GM21786 (cell line): ENCODE results near the gene F11R.
"Not testable (repeated sequence)": the region's sequence is repeated elsewhere in the genome, so short reads cannot be mapped to it uniquely, and the experiment has no call there.

Experiments
- ATAC-seq: cut with Tn5 transposase; IDR thresholded peaks from one replicate; pipeline ENCODE4 v1.9.1; 2021; ENCODE audit not compliant: unreplicated experiment

F11R gene

DNA sequence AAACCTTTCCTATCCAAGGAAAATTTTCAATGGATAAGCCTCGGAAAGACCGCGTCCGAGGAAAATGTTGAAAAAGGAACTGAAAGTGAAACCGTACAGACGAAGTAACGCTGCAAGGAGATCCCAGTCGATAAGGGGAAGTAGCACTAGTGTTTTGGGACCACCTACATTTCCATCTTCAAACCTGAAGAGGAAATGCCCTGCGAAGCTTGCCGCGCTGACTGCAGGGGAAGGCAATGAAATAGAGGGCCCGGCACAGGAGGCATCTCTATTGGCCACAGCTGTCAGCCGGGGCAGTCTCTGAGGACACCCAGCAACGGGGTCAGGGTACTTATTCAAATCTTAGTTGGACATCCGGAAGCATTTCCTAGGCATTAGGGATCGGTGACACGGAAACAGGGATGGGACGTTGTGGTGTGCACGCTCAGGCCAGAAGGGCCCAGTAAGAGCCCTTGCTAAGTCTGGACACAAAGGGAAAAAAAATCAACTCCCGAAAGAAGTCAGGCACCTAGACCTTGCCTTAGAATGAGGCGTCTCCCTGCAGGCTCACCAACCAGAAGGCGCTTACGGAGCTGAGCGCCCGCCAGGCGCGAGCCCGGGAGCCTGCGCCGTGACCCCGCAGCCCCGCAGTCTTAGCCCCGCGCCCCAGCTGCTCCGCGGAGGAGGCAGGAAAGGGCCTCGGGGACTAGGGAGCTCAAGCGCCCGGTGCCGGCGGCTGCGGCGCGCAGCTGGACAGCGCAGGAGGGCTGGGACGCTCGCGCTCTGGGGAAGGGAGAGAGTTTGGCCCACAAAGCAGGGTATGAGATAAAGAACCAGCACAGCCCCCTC is 24.2 kb upstream of the F11R start:
- ATAC-seq: peak; percentile 39

DNA sequence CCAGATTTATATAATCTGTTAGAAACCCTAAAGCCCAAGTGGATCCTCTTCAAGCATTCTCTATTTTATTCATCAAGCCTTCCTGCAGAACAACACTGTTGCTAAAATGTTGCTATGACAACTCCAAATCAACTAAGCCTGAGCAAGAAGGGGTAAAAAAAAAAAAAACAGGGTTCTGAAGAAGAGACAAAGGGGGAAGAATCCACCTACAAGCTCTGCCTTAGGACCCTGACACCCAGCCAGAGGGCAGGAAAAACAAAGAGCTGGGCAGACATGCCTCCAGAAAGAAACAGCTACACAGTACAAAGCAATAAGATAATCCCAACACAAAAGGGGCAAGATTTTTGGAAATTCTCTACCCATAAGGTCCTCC is 23.6 kb upstream of the F11R start:
- no peak for ATAC-seq

DNA sequence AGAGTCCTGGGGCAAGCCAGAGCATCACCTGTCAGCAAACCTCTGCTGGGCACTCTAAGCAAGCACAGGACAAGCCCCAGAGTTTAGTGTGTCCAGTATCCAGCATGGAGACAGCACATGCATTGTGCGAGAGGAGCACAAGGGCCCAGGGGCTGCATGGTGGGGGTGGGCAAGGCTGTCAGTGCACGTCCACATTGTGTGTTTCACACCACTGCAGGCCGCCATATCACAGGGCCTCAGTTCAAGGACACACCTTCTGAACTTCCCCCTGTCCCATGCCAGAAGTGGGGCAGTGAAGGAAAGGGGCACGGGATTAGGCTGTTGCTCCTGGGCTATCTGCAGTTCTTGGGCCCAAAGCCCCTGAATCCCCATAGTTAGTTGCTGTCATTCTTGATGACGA is 18.6 kb upstream of the F11R start:
- ATAC-seq: no peak

DNA sequence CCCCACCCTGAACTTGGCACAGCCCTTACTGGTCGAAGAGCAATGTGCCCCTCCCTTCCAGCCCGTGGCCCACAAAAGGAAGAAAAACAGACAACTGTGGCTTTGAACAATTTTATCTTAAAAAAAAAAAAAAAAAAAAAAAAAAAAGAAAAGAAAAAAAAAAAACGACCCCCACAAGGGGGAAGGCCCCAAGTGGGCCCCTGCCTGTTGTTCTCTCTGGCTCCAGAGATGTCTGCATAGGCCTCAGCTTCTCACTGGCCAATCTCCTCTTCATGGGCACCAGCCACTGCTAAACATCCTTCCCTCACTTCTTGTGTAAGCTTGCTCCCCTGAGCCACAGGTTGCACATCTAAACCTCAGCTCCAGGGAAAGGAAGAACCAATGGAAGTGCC is 18.2 kb upstream of the F11R start:
- ATAC-seq: no peak

DNA sequence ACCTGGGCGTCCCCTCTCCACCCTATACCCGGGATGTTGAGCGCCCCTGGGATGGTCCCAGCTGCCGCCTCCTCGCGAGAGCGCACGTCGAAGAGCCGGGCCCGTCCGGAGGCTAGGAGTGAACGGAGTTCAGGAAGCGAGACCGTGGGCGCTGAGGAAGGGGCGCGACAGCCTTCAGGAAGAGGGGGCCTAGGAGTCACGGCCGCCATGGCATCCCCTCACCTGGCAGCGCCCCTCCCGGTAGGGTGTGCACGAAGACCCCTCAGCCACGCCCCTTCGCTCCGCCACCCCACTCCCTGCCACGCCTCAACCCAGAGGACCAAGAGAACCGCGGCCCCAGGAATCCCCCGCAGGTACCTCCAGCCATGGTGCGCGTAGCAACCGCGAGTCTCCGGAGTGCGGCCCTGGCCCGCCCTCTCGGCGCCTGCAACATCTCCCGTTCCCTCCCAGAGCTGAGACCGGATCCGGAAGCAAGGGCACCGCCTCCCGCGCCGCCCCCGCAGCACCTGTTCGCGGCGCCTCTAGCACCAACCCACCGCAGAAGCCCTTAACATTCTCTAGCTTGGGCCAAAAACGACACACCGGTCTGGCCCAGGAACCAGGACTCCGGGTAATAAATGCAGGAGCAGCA is 17.7 kb upstream of the F11R start, which contains the start of gene TSTD1:
TSTD1 (minus strand) TSS at position 442 of the 631 bp plus-strand sequence; CDS start at position 367, 75 bp downstream.
- peak; percentile 72 for ATAC-seq

DNA sequence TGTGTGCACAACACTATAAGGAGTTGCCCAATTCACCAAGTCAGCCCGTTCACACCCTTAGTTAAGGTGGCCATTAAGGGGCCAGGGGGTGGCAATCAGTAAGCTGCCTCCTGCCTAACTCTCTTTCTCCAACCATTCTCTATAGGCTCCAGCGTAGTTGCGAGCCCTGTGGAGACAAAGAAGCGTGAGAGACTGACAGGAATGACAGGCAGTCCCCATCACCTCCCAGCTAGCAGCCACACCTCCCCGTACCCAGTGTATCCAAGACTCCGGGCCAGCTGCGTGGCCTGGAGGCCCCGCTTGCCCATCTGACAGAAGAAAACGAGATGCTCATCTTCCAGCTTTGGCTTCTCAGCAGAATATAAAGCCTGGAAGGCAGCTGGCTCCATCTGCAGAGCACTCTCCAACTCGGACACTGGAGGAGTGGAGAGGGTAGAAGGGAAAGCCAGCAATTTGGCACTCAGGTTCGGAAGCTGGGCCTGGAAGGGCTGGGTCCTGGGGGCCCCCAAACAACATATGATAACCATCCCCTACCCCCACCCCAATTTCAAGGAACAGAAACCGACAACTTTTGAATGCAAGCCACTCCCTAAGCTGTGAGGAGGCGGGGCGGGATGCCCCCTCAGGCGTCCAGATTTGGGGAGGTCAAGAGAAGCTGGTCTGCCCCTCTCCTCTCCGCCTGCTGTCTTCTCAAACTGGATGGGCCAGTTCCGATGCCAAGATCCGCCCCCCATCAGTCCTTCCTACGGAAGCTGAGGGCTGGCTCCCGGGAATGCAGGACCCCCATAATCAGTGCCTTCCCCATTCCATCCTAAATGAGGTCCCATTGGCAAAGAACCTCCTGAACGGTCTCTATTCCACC is 16.9 kb upstream of the F11R start:
- no peak for ATAC-seq

DNA sequence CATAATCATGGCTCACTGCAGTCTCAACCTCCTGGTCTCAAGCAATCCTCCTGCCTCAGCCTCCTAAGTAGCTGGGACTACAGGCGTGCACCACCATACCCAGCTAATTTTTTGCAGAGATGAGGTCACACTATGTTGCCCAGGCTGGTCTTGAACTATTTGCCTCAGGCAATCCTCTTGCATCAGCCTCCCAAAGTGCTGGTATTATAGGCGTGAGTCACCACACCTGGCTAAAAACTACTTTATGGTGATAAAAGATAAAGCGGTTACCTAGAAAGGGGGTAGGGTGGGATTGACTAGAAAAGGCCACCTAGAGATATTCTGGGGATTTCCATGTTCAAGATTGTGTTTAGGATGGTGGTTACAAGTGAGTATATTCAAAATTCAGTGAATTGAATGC is 12.8 kb upstream of the F11R start:
- ATAC-seq: no peak

DNA sequence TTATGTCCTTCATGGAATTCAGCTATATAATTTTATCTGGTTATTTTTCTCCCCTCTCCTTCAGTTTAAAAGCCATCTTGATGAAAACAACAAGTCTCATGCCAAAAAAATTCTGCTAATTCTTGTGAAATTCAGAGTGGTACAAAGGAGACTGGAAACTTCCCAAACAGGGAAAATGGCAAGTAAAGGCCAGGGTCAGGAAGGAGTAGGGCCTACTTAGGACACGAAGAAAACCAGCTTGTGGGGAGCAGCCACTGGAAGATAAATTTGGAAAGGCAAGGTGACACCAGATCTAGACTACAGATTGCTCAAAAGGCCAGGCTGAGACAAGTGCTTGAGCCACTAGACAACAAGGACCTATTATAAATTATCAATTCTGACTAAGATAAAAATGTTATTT is 11.5 kb upstream of the F11R start:
- no peak for ATAC-seq

DNA sequence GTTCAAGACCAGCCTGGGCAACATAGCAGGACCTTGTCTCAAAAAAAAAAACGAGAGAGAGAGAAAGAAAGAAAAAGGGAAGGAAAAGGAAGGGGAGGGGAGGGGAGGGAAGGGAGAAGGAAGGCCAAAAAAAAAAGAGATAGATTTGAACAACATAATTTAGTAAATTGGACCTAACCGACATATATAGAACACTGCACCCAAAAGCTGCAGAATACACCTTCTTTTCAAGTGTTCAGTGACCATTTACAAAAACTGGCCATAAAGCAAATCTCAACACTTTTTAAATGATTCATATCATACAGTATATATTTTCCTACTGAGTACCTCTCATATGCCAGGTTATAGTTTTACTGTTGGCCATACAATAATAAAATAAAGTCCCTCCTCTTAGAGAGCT is 10.9 kb upstream of the F11R start:
- ATAC-seq: no peak

DNA sequence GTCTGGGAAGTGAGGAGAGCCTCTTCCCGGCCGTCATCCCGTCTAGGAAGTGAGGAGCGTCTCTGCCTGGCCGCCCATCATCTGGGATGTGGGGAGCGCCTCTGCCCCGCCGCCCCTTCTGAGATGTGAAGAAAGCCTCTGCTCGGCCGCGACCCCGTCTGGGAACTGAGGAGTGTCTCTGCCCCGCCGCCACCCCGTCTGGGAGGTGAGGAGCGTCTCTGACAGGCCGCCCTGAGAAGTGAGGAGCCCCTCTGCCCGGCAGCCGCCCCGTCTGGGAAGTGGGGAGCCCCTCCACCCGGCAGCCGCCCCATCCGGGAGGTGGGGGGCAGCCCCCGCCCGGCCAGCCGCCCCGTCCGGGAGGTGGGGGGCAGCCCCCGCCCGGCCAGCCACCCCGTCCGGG is 8.5 kb upstream of the F11R start:
- not testable (repeated sequence) for ATAC-seq

DNA sequence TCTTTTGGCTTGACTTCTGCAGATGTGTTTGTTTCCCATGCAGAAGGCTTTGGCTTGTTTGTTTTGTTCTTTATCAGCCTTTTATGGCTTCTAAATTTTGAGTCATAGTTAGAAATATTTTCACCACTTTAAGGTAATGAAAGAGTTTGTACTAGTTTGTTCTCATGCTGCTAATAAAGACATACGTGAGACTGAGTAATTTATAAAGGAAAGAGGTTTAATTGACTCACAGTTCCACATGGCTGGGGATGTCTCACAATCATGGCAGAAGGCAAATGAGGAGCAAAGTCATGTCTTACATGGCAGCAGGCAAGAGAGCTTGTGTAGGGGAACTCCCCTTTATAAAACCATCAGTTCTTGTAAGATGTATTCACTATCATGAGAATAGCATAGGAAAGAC is 6.0 kb upstream of the F11R start:
- not testable (repeated sequence) for ATAC-seq

DNA sequence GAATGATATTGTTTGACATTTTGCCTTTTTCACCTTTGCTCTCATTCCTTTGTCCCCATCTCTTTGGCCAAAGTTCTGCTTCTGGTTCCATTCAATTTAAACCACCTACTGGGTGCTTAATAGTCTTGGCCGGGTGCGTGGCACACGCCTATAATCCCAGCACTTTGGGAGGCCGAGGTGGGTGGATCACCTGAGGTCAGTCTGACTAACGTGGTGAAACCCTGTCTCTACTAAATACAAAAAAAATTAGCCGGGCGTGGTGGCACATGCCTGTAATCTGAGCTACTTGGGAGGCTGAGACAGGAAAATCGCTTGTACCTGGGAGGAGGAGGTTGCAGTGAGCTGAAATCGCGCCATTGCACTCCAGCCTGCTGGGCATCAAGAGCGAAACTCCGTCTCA is 1.5 kb upstream of the F11R start:
- ATAC-seq: not testable (repeated sequence)

DNA sequence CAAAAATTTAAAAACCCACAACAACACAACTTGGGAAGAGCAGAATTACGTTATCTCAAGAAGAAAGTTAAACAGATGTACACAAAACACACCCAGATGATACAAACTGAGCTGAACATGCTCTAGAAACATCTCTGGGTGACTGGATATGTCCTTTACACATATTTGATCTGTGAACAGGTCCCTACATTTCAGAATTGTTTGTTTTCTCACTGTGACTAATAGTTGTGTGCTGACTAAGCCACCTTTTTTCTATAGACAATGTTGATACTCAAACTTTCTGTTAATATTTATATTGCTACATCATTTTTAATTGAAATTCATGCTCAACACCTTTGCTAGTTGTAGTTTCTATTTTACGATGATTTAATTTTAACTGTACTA is 1.0 kb upstream of the F11R start:
- no peak for ATAC-seq

DNA sequence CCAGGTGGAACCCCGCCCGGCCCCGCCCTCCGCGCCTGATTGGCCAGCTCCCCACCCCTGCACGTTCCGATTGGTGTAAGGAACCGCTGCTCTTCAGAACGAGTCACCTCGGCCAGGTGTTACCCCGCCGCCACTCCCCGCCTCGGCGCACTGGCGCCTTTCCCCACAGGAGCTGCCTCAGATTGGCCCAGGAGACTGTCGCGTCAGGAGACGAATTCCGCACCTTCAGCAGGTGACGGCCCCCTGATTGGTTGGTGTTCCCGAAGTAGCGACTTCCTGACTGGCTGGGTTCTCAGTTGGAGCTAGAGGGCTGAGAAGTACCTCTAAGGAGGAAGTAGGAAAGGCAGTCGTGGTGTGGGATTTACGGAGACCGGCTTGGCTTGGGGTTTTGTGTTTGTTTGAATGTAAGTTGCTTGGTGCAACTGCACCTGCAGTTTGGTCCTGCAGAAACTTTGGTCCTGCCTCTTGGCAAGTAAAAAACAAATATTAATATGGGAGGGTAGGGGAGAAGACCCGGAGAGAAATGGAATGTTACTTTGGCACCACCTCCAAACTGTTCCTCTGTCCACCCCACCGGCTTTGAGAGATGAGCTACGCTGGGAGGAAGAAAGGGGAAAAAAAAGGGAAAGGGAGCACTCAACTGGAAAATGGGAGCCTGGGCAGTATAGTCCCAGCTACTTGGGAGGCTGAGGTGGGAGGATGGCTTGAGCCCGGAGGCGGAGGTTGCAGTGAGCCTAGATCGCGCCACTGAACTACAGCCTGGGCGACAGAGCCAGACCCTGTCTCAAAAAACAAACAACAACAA is 415 bp upstream of the F11R start:
- peak; percentile 89 for ATAC-seq

DNA sequence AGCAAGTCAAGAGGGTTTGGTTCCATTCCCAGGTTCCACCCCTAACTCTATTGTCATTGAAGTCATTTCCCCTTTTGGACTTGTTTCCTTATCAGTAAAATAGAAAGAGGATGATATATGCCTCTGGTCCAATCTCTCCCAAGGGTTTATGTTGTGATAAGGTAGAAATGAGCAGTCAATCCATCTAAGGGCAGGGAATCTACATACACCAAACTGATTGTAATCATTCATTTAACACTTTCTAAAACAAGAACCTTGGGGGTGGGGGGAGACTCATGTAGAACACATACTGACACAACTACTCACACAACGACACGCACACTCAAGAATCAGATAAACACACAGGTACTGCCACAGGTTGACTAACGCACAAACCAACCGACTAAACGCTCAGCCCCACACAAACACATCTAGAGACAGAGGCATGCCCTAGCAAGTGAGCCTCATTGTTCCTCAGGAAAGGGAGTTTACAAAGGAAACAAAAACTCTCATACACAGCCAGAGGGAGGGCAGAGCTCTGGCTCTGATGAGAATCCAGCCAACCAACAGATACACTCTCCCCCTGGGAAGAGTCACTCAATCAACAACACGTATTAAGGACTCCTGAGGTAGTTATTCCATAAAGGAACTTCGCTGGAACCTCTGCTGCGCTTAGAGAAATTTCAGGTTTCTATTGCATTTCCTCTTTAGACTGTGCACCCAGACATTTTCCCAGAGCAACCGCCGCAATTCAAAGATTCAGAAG is 1.0 kb downstream of the F11R start:
- ATAC-seq: no peak

DNA sequence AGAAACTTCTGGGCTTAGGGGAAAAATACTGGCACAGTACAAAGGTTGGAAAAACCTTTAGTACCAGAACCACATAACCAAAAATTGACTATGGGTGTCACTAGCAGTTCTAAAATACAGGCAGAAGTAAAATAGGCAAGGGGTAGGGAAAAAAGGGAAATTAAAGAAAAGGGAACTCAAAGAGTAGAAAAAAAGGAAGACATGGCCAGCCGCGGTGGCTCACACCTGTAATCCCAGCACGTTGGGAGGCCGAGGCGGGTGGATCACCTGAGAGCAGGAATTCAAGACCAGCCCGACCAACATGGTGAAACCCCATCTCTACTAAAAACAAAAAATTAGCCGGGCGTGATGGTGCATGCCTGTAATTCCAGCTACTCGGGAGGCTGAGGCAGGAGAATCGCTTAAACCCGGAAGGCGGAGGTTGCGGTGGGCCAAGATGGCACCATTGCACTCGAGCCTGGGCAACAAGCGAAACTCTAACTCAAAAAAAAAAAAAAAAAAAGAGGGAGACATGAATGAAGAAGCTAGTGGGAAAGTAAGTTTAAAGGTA is 1.8 kb downstream of the F11R start:
- not testable (repeated sequence) for ATAC-seq

DNA sequence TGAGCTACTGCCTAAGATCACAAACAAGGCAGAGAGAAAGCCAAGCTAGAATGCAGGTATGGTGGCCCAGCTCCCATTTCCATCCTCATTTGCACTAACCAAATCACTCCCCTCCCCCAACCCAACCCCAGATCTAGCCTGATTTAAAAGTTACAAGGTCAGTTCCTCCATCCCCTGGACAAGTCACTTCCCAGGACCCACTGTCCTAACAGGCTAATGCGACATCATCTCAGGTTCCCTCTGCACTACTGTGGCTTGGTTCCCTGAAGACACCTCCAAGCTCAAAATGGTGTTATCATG is 2.4 kb downstream of the F11R start:
- ATAC-seq: no peak

DNA sequence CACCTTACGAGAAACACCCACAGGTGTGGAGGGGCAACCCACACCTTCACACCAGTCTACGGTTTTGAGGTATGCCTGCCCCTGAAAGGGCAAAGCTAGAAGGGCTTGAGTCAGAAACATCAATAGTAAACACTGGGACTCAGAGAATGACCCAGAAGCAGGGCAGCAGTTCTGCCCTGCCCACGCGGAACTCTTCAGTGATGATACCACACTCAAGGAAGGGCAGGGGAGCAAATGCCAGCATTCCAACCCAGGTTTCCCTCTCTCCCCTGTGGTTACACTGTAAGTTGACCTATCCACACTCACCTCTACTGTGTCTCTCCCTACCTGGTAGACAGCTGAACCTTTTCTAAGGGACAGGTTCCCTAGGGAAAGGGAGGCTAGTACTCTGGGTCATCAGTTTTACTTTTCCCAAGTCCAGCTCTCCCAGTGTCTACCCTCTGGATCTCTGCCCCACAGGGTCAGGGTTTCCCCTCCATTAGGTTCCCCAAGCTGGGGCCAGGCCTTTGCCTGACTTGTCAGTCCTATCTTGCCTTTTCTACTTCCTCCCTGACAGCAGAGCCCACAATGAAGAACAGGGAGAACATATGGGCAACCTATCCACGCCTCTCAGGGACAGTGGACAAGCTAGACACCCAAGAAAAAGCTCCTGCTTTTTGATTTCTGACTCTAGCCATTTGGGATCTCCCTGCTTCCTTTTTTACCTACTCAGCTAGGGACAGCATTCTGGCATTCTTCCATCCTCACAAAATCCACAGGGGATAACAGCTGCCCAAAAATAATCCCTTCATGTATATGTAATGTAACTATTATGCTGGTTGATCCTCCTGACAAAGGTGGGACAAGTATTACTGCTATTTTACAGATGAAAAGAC is 3.0 kb downstream of the F11R start:
- no peak for ATAC-seq

DNA sequence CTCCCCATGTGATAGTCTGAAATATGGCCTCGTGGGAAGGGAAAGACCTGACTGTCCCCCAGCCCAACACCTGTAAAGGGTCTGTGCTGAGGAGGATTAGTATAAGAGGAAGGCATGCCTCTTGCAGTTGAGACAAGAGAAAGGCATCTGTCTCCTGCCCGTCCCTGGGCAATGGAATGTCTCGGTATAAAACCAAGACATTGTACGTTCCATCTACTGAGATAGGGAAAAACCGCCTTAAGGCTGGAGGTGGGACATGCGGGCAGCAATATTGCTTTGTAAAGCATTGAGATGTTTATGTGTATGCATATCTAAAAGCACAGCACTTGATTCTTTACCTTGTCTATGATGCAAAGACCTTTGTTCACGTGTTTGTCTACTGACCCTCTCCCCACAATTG is 3.8 kb downstream of the F11R start:
- not testable (repeated sequence) for ATAC-seq
